Measurements from ENCODE around the gene CENPN.
A peak's percentile ranks its signal among the peaks of the same experiment; 100 is the strongest.

The CENPN gene

GRCh38 chr16:81006813-81007695, at the start of gene CENPN, which contains the start of gene CMC2:
CENPN (plus strand) TSS chr16:81007214; CDS start chr16:81011940, 4,726 bp downstream.
CMC2 (minus strand) TSS chr16:81006885; CDS start chr16:80997394, 9,491 bp downstream.
- Histone ChIP-seq H3K4me2 (peak within 1 kb of the TSS; percentile 77), H4K20me1 (peaks cover 40% of the 10 kb centered on the region)

GRCh38 chr16:80958284-80958683, 48.7 kb upstream of the CENPN start:
- Histone ChIP-seq H3K9me3 (peaks cover 54% of the 10 kb centered on the region), H3K27ac (no peak overlapping the region), H3K9ac (no peak overlapping the region), H3K27me3 (no peaks in the 10 kb centered on the region), H3K4me3 (no peak overlapping the region), H3K4me2 (no peak overlapping the region), H4K20me1 (no peaks in the 10 kb centered on the region), H3K4me1 (no peaks in the 10 kb centered on the region), H3K36me3 (no peaks in the 10 kb centered on the region; the same call in 1 of the 2 replicates)
- no peak for TF ChIP-seq Cebpa-rat (IDR thresholded peaks at IDR 0.05)

More at GRCh38 chr16:81006813-81007695, at the start of gene CENPN, which contains the start of gene CMC2:
- H3K27ac ChIP-seq = peak within 1 kb of the TSS; percentile 100
- no peaks in the 10 kb centered on the region for H3K9me3 ChIP-seq
- H3K9ac ChIP-seq = peak within 1 kb of the TSS; percentile 100
- peaks cover 42% of the 10 kb centered on the region for H3K4me1 ChIP-seq
- H3K27me3 ChIP-seq = no peaks in the 10 kb centered on the region
- peak within 1 kb of the TSS; percentile 98 for H3K4me3 ChIP-seq
- no peak for TF ChIP-seq Cebpa-rat (IDR thresholded peaks at IDR 0.05)
- peaks cover 23% of the 10 kb centered on the region for H3K36me3 ChIP-seq

GRCh38 chr16:80962879-80963278, 44.1 kb upstream of the CENPN start:
- H3K36me3 ChIP-seq = no peaks in the 10 kb centered on the region; the same call in 1 of the 2 replicates

GRCh38 chr16:80964351-80964750, 42.7 kb upstream of the CENPN start:
- Histone ChIP-seq H4K20me1 (no peaks in the 10 kb centered on the region), H3K27me3 (no peaks in the 10 kb centered on the region), H3K36me3 (peaks cover 14% of the 10 kb centered on the region), H3K9ac (no peak overlapping the region), H3K4me1 (no peaks in the 10 kb centered on the region), H3K4me2 (no peak overlapping the region), H3K9me3 (peaks cover 20% of the 10 kb centered on the region), H3K4me3 (no peak overlapping the region), H3K27ac (no peak overlapping the region)
- no peak for TF ChIP-seq Cebpa-rat (IDR thresholded peaks at IDR 0.05)

More at GRCh38 chr16:80962879-80963278, 44.1 kb upstream of the CENPN start:
- Histone ChIP-seq H3K27me3 (no peaks in the 10 kb centered on the region), H3K9me3 (peaks cover 35% of the 10 kb centered on the region), H3K27ac (no peak overlapping the region), H3K4me3 (no peak overlapping the region), H3K4me2 (no peak overlapping the region), H4K20me1 (no peaks in the 10 kb centered on the region), H3K4me1 (no peaks in the 10 kb centered on the region), H3K9ac (no peak overlapping the region)
- no peak for TF ChIP-seq Cebpa-rat (IDR thresholded peaks at IDR 0.05)

GRCh38 chr16:80966617-80967016, 40.4 kb upstream of the CENPN start:
- no peaks in the 10 kb centered on the region for H3K9me3 ChIP-seq
- no peaks in the 10 kb centered on the region for H4K20me1 ChIP-seq
- no peak for TF ChIP-seq Cebpa-rat (IDR thresholded peaks at IDR 0.05)
- H3K4me3 ChIP-seq = no peak overlapping the region
- H3K9ac ChIP-seq = no peak overlapping the region
- no peak overlapping the region for H3K4me2 ChIP-seq
- no peak overlapping the region for H3K27ac ChIP-seq
- H3K36me3 ChIP-seq = peaks cover 24% of the 10 kb centered on the region
- H3K27me3 ChIP-seq = no peaks in the 10 kb centered on the region
- no peaks in the 10 kb centered on the region for H3K4me1 ChIP-seq

- Histone ChIP-seq H3K9ac (no peak overlapping the region), H3K4me1 (no peaks in the 10 kb centered on the region), H3K4me2 (no peak overlapping the region), H4K20me1 (no peaks in the 10 kb centered on the region), H3K36me3 (peaks cover 33% of the 10 kb centered on the region), H3K27me3 (no peaks in the 10 kb centered on the region), H3K9me3 (no peaks in the 10 kb centered on the region), H3K27ac (no peak overlapping the region), H3K4me3 (no peak overlapping the region)
- TF ChIP-seq Cebpa-rat (IDR thresholded peaks at IDR 0.05) = no peak
These were observed 38.5 kb upstream of the CENPN start for GRCh38 chr16:80968386-80969113.

- H3K4me1 ChIP-seq = no peaks in the 10 kb centered on the region
- TF ChIP-seq Cebpa-rat (IDR thresholded peaks at IDR 0.05) = no peak
- H3K27ac ChIP-seq = no peak overlapping the region
- H3K9ac ChIP-seq = no peak overlapping the region
- no peaks in the 10 kb centered on the region for H4K20me1 ChIP-seq
- no peak overlapping the region for H3K4me2 ChIP-seq
- peaks cover 39% of the 10 kb centered on the region for H3K36me3 ChIP-seq
- H3K9me3 ChIP-seq = no peaks in the 10 kb centered on the region
- H3K27me3 ChIP-seq = no peaks in the 10 kb centered on the region
- no peak overlapping the region for H3K4me3 ChIP-seq
These were observed 37.9 kb upstream of the CENPN start for GRCh38 chr16:80969114-80969484.

- Histone ChIP-seq H3K4me3 (no peak overlapping the region), H4K20me1 (no peaks in the 10 kb centered on the region), H3K4me1 (no peaks in the 10 kb centered on the region), H3K9ac (no peak overlapping the region), H3K4me2 (no peak overlapping the region), H3K36me3 (peaks cover 63% of the 10 kb centered on the region), H3K27ac (no peak overlapping the region), H3K9me3 (no peaks in the 10 kb centered on the region), H3K27me3 (no peaks in the 10 kb centered on the region)
- no peak for TF ChIP-seq Cebpa-rat (IDR thresholded peaks at IDR 0.05)
These were observed 35.2 kb upstream of the CENPN start for GRCh38 chr16:80971819-80972218.

GRCh38 chr16:80972611-80973010, 34.4 kb upstream of the CENPN start:
- Histone ChIP-seq H3K27ac (no peak overlapping the region), H4K20me1 (no peaks in the 10 kb centered on the region), H3K36me3 (peaks cover 70% of the 10 kb centered on the region), H3K9ac (no peak overlapping the region), H3K4me3 (no peak overlapping the region), H3K4me1 (no peaks in the 10 kb centered on the region), H3K9me3 (no peaks in the 10 kb centered on the region), H3K4me2 (no peak overlapping the region), H3K27me3 (no peaks in the 10 kb centered on the region)
- TF ChIP-seq Cebpa-rat (IDR thresholded peaks at IDR 0.05) = no peak

GRCh38 chr16:80973991-80974390, 33.0 kb upstream of the CENPN start:
- H3K36me3 ChIP-seq = peaks cover 74% of the 10 kb centered on the region
- H3K27ac ChIP-seq = no peak overlapping the region
- no peak overlapping the region for H3K4me2 ChIP-seq
- H3K4me3 ChIP-seq = no peak overlapping the region
- no peaks in the 10 kb centered on the region for H3K4me1 ChIP-seq
- H3K27me3 ChIP-seq = no peaks in the 10 kb centered on the region
- no peaks in the 10 kb centered on the region for H4K20me1 ChIP-seq
- no peaks in the 10 kb centered on the region for H3K9me3 ChIP-seq
- H3K9ac ChIP-seq = no peak overlapping the region
- TF ChIP-seq Cebpa-rat (IDR thresholded peaks at IDR 0.05) = no peak
